Left lung (tissue), 10 donors: ENCODE data around the gene MTCP1. TPM values are rescaled to one million over a fixed set of nuclear protein-coding genes. Genes with fewer than 3 reads are reported as not detected.
A peak's percentile ranks its signal among the peaks of the same experiment; 100 is the strongest.

ENCODE experiments used
- ATAC-seq: fragments of 200-7000 bp; cut with Tn5 transposase; one replicate; pipeline ENCODE4 v1.9.1; 2020; ENCODE audit warnings: moderate library complexity
- DNase-seq, 4 donors: peaks; one replicate each; pipeline ENCODE4 v3.0.0-alpha.2; 2013 to 2020
- H3K27ac ChIP-seq, 2 donors: fragments of 200-600 bp; sonication (generic) in 1 of 2; one replicate each; pipeline versions ENCODE4 v1.5.0 to v1.8.0; 2020 to 2021
- H3K27me3 ChIP-seq, 2 donors: fragments of 200-600 bp; sonication (generic) in 1 of 2; one replicate each; pipeline versions ENCODE4 v1.5.0 to v1.8.0; 2020 to 2021
- H3K36me3 ChIP-seq, 2 donors: fragments of 200-600 bp; sonication (generic) in 1 of 2; one replicate each; pipeline versions ENCODE4 v1.5.0 to v1.8.0; 2020 to 2021
- H3K4me1 ChIP-seq, 2 donors: fragments of 200-600 bp; one replicate each; pipeline ENCODE4 v1.8.0; 2021
- H3K4me3 ChIP-seq, 2 donors: fragments of 200-600 bp; sonication (generic) in 1 of 2; one replicate each; pipeline versions ENCODE4 v1.5.0 to v1.8.0; 2020 to 2021; ENCODE audit warnings: mild to moderate bottlenecking in 1 of 2
- H3K9me3 ChIP-seq, 2 donors: fragments of 200-600 bp; sonication (generic) in 1 of 2; one replicate each; pipeline versions ENCODE4 v1.5.0 to v1.8.0; 2020 to 2021
- CTCF ChIP-seq, 2 donors: fragments of 200-600 bp; sonication (generic) in 1 of 2; IDR thresholded peaks; one replicate each; pipeline versions ENCODE4 v1.5.0 to v1.8.0; 2021; ENCODE audit warnings: antibody characterized with exemption in 2 of 2
- intact Hi-C, 2 donors: fragments of 100-400 bp; cut with DNase I; formaldehyde crosslinking; loops; one replicate each; pipeline versions ENCODE4 v1.11.2 to v1.14.2; 2022
- polyA plus RNA-seq, 6 donors: library from polyadenylated mRNA; unstranded; fragments of 120-200 nt; gene quantifications; one replicate each; pipeline ENCODE4 v1.2.1, GENCODE V29; 2013; ENCODE audit not compliant: insufficient read length in 6 of 6
- total RNA-seq, 2 donors: library from RNA; stranded (reverse); fragmentation: NEBNext Ultra II Directional; extraction: Animal tissue kit (Norgen Biotek cat#: 25700); gene quantifications; one replicate each; pipeline ENCODE4 v1.2.1, GENCODE V29; 2021
- donor health status: DM: no; HTN: yes; CAD: no.
- donor health status: DM: no; HTN: no; CAD: no.

MTCP1 gene
- total and polyA plus RNA-seq, 8 donors = 11.5 to 27.0 (median 20.9) TPM

GRCh38 chrX:155054255-155054654, 16.7 kb downstream of the MTCP1 start:
- Histone ChIP-seq H3K36me3 (peaks cover 0 to 8% of the 10 kb centered on the region in 2 donors), H3K9me3 (no peaks in the 10 kb centered on the region), H3K27me3 (no peaks in the 10 kb centered on the region), H3K4me3 (no peak overlapping the region), H3K4me1 (peaks cover 0 to 9% of the 10 kb centered on the region in 2 donors), H3K27ac (no peak overlapping the region)
- DNase-seq (no peak), ATAC-seq (no peak)
- no peak for TF ChIP-seq CTCF (IDR thresholded peaks at IDR 0.05)
- intact Hi-C loops = no loop called here

GRCh38 chrX:155053656-155054055, 17.3 kb downstream of the MTCP1 start:
- no peak for TF ChIP-seq CTCF (IDR thresholded peaks at IDR 0.05)
- H3K4me1 ChIP-seq = peaks cover 0 to 9% of the 10 kb centered on the region in 2 donors
- intact Hi-C loops = no loop called here
- H3K9me3 ChIP-seq = no peaks in the 10 kb centered on the region
- peaks cover 0 to 8% of the 10 kb centered on the region in 2 donors for H3K36me3 ChIP-seq
- ATAC-seq = no peak
- H3K27ac ChIP-seq = no peak overlapping the region
- DNase-seq = no peak
- H3K4me3 ChIP-seq = no peak overlapping the region
- H3K27me3 ChIP-seq = no peaks in the 10 kb centered on the region

GRCh38 chrX:155052738-155053498, 18.0 kb downstream of the MTCP1 start:
- no peak overlapping the region for H3K4me3 ChIP-seq
- H3K27me3 ChIP-seq = no peaks in the 10 kb centered on the region
- ATAC-seq = no peak
- peaks cover 0 to 9% of the 10 kb centered on the region in 2 donors for H3K4me1 ChIP-seq
- peaks cover 0 to 8% of the 10 kb centered on the region in 2 donors for H3K36me3 ChIP-seq
- H3K9me3 ChIP-seq = no peaks in the 10 kb centered on the region
- no peak for DNase-seq
- H3K27ac ChIP-seq = no peak overlapping the region
- no peak for TF ChIP-seq CTCF (IDR thresholded peaks at IDR 0.05)
- intact Hi-C loops = no loop called here

GRCh38 chrX:155048977-155049619, 21.8 kb downstream of the MTCP1 start:
- peaks cover 0 to 12% of the 10 kb centered on the region in 2 donors for H3K36me3 ChIP-seq
- DNase-seq (peak in 1 of 4 donors; percentile 53), ATAC-seq (peak; percentile 82)
- no peak overlapping the region for H3K27ac ChIP-seq
- peak; percentile 32 to 41 for TF ChIP-seq CTCF (IDR thresholded peaks at IDR 0.05)
- no peak overlapping the region for H3K4me3 ChIP-seq
- H3K9me3 ChIP-seq = no peaks in the 10 kb centered on the region
- H3K4me1 ChIP-seq = no peaks in the 10 kb centered on the region
- intact Hi-C loops = no loop called here
- no peaks in the 10 kb centered on the region for H3K27me3 ChIP-seq

- intact Hi-C loops = no loop called here
- no peak for ATAC-seq
- DNase-seq = no peak
- no peaks in the 10 kb centered on the region for H3K4me1 ChIP-seq
- H3K27ac ChIP-seq = no peak overlapping the region
- H3K9me3 ChIP-seq = no peaks in the 10 kb centered on the region
- H3K27me3 ChIP-seq = no peaks in the 10 kb centered on the region
- no peak overlapping the region for H3K4me3 ChIP-seq
- peaks cover 0 to 8% of the 10 kb centered on the region in 2 donors for H3K36me3 ChIP-seq
- no peak for TF ChIP-seq CTCF (IDR thresholded peaks at IDR 0.05)
Observed at GRCh38 chrX:155046811-155047528, 24.0 kb downstream of the MTCP1 start.
